CD14-positive monocyte (primary cell): ENCODE data around the gene GABRD. TPM values are rescaled to one million over a fixed set of nuclear protein-coding genes. Genes with fewer than 3 reads are reported as not detected.

Source experiments
- DNase-seq, 3 donors: peaks; one replicate each; pipeline ENCODE4 v3.0.0-alpha.2; 2011 to 2022
- H2AFZ ChIP-seq: 2 replicates; pipeline ENCODE4 v1.6.0; 2012; ENCODE audit warnings: mild to moderate bottlenecking, low read depth, low read length, inconsistent platforms; ENCODE audit not compliant: insufficient read depth, poor library complexity, severe bottlenecking
- H3K27ac ChIP-seq, 2 donors: 1 replicate in 1 of 2; 2 replicates in 1 of 2; pipeline ENCODE4 v1.5.1; 2012 to 2013; ENCODE audit warnings: low read length in 2 of 2, control low read depth in 1 of 2, inconsistent platforms in 1 of 2, low read depth in 1 of 2, mild to moderate bottlenecking in 1 of 2
- H3K27me3 ChIP-seq, 2 donors: one replicate each; pipeline versions ENCODE4 v1.6.0 to v1.6.1; 2011 to 2013; ENCODE audit warnings: low read length in 2 of 2; ENCODE audit not compliant: control insufficient read depth in 2 of 2, insufficient read depth in 2 of 2
- H3K36me3 ChIP-seq, 2 donors: replicated peaks in 1 of 2; 1 replicate in 1 of 2; 2 replicates in 1 of 2; pipeline versions ENCODE4 v1.5.1 to v1.6.1; 2012 to 2013; ENCODE audit warnings: low read length in 2 of 2, control low read depth in 1 of 2, inconsistent platforms in 1 of 2, mild to moderate bottlenecking in 1 of 2; ENCODE audit not compliant: insufficient read depth in 2 of 2, control insufficient read depth in 1 of 2
- H3K4me1 ChIP-seq, 2 donors: 1 replicate in 1 of 2; 2 replicates in 1 of 2; pipeline versions ENCODE4 v1.5.1 to v1.6.1; 2012 to 2013; ENCODE audit warnings: low read length in 2 of 2, control low read depth in 1 of 2, inconsistent platforms in 1 of 2, mild to moderate bottlenecking in 1 of 2, moderate library complexity in 1 of 2; ENCODE audit not compliant: insufficient read depth in 2 of 2, control insufficient read depth in 1 of 2
- H3K4me2 ChIP-seq: replicated peaks from 2 replicates; pipeline ENCODE3; 2012; ENCODE audit warnings: low read length, moderate library complexity, mild to moderate bottlenecking; ENCODE audit not compliant: poor library complexity, severe bottlenecking; ENCODE audit errors: extremely low read depth
- H3K4me3 ChIP-seq, 3 experiments: fragments of 200-600 bp in 1 of 3; sonication (generic) in 1 of 3; replicated peaks in 1 of 3; 1 replicate in 2 of 3; 2 replicates in 1 of 3; pipeline ENCODE4 v1.5.1; 2011 to 2013; ENCODE audit warnings: low read length in 3 of 3, mild to moderate bottlenecking in 3 of 3, control low read depth in 2 of 3, low read depth in 2 of 3, inconsistent platforms in 1 of 3, moderate library complexity in 1 of 3
- H3K79me2 ChIP-seq: 2 replicates; pipeline ENCODE4 v1.6.0; 2012; ENCODE audit warnings: mild to moderate bottlenecking, control low read depth, inconsistent platforms, low read length, moderate library complexity; ENCODE audit not compliant: insufficient read depth
- H3K9ac ChIP-seq: 2 replicates; pipeline ENCODE4 v1.6.0; 2017; ENCODE audit warnings: low read length, mild to moderate bottlenecking; ENCODE audit not compliant: insufficient read depth, poor library complexity, severe bottlenecking
- H3K9me3 ChIP-seq, 2 donors: replicated peaks in 1 of 2; 1 replicate in 1 of 2; 2 replicates in 1 of 2; pipeline versions ENCODE4 v1.5.1 to v1.6.1; 2012 to 2013; ENCODE audit warnings: low read length in 2 of 2, control low read depth in 1 of 2; ENCODE audit not compliant: control insufficient read depth in 1 of 2, insufficient read depth in 1 of 2
- H4K20me1 ChIP-seq: 2 replicates; pipeline ENCODE4 v1.6.0; 2012; ENCODE audit warnings: mild to moderate bottlenecking, low read length, control low read depth, moderate library complexity; ENCODE audit not compliant: insufficient read depth
- H3K27ac Mint-ChIP-seq, 7 donors: one replicate each; pipeline ENCODE4 v1.8.0; 2020; ENCODE audit warnings: mild to moderate bottlenecking in 7 of 7, mixed read lengths in 7 of 7, moderate library complexity in 6 of 7, inconsistent platforms in 2 of 7
- H3K27me3 Mint-ChIP-seq, 3 donors: one replicate each; pipeline ENCODE4 v1.8.0; 2021 to 2022; ENCODE audit warnings: low read depth in 3 of 3, mild to moderate bottlenecking in 3 of 3, mixed read lengths in 3 of 3, moderate library complexity in 3 of 3, inconsistent platforms in 1 of 3
- H3K36me3 Mint-ChIP-seq, 2 donors: one replicate each; pipeline ENCODE4 v1.8.0; 2020; ENCODE audit warnings: mixed read lengths in 2 of 2, inconsistent platforms in 1 of 2, mild to moderate bottlenecking in 1 of 2
- H3K4me1 Mint-ChIP-seq: one replicate; pipeline ENCODE4 v1.8.0; 2020; ENCODE audit warnings: mild to moderate bottlenecking, mixed read lengths
- H3K4me3 Mint-ChIP-seq, 2 donors: one replicate each; pipeline ENCODE4 v1.8.0; 2020; ENCODE audit warnings: mild to moderate bottlenecking in 2 of 2, mixed read lengths in 2 of 2, moderate library complexity in 1 of 2
- H3K9me3 Mint-ChIP-seq, 7 donors: one replicate each; pipeline ENCODE4 v1.8.0; 2020 to 2022; ENCODE audit warnings: mixed read lengths in 7 of 7, mild to moderate bottlenecking in 6 of 7, moderate library complexity in 6 of 7, inconsistent platforms in 2 of 7
- whole genome bisulfite sequencing: methylation state at CpG from one replicate; pipeline ENCODE4 v1.1.5; 2013; ENCODE audit warnings: missing lambda C conversion rate; ENCODE audit not compliant: insufficient coverage; 5-methylcytosine and 5-hydroxymethylcytosine counted together
- intact Hi-C, 2 donors: fragments of 100-400 bp; cut with micrococcal nuclease; formaldehyde crosslinking; loops; one replicate each; pipeline versions ENCODE4 v1.15.0 to v1.15.1; 2023
- polyA plus RNA-seq, 3 donors: library from polyadenylated mRNA; depleted of rRNA in 1 of 3; unstranded in 2 of 3; stranded (reverse) in 1 of 3; fragments of 300-500 nt in 2 of 3; fragments of >200 nt in 1 of 3; fragmentation: Illumina TruSeq in 2 of 3; gene quantifications; 1 replicate in 2 of 3; 2 replicates in 1 of 3; pipeline ENCODE4 v1.2.3, GENCODE V29; 2012 to 2021
- TF ChIP-seq, protein P1 (sequence below): fragments of 200-600 bp; IDR thresholded peaks from one replicate; pipeline ENCODE4 v1.8.0; 2022; ENCODE audit warnings: antibody characterized with exemption, mild to moderate bottlenecking

The GABRD gene
- polyA plus RNA-seq, 3 donors = not detected

- Mint-ChIP-seq H3K27ac (no peak overlapping the region), H3K9me3 (peaks cover 9 to 18% (median 16%) of the 10 kb centered on the region in 7 donors), H3K36me3 (no peaks in the 10 kb centered on the region), H3K4me3 (no peak overlapping the region), H3K4me1 (no peaks in the 10 kb centered on the region), H3K27me3 (peaks cover under 1 to 6% (median 2%) of the 10 kb centered on the region in 3 donors)
- no peaks in the 10 kb centered on the region for H4K20me1 ChIP-seq
- no peak overlapping the region for H3K27ac ChIP-seq
- peaks cover 9 to 14% of the 10 kb centered on the region in 2 donors for H3K9me3 ChIP-seq
- TF ChIP-seq, protein P1, sequence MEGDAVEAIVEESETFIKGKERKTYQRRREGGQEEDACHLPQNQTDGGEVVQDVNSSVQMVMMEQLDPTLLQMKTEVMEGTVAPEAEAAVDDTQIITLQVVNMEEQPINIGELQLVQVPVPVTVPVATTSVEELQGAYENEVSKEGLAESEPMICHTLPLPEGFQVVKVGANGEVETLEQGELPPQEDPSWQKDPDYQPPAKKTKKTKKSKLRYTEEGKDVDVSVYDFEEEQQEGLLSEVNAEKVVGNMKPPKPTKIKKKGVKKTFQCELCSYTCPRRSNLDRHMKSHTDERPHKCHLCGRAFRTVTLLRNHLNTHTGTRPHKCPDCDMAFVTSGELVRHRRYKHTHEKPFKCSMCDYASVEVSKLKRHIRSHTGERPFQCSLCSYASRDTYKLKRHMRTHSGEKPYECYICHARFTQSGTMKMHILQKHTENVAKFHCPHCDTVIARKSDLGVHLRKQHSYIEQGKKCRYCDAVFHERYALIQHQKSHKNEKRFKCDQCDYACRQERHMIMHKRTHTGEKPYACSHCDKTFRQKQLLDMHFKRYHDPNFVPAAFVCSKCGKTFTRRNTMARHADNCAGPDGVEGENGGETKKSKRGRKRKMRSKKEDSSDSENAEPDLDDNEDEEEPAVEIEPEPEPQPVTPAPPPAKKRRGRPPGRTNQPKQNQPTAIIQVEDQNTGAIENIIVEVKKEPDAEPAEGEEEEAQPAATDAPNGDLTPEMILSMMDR = no peak
- H3K27me3 ChIP-seq = no peaks in the 10 kb centered on the region
- 95% methylated on average over 51 of the region's 59 CpGs for WGBS
- H2AFZ ChIP-seq = no peak overlapping the region
- no peaks in the 10 kb centered on the region for H3K79me2 ChIP-seq
- H3K4me3 ChIP-seq = no peak overlapping the region
- H3K36me3 ChIP-seq = no peaks in the 10 kb centered on the region
- intact Hi-C loops = no loop called here
- DNase-seq = no peak
- no peak overlapping the region for H3K4me2 ChIP-seq
- H3K4me1 ChIP-seq = no peaks in the 10 kb centered on the region
- H3K9ac ChIP-seq = no peak overlapping the region
Observed at GRCh38 chr1:2073382-2074230, 54.5 kb downstream of the GABRD start.

DNA sequence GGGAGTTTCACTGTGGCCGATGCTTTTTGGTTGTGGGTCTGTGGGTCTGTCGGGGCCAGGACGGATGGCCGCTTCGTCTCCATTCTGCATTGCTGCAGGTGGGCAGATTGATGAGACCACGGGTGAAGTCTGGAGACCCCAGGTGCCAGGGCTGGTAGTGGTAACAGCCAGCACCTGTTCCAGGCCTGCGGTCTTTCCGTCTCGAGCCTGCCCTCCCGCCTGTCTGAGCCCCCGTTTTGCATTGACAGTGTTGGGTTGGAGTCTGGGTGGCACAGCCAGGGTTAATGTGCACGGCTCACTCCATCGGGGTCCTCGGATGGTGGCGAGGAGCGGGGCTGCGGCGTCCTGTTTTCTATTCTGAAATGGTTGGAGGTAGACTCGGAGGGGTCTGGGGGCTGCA lies 55.3 kb downstream of the GABRD start:
- Histone ChIP-seq H4K20me1 (no peaks in the 10 kb centered on the region), H3K79me2 (no peaks in the 10 kb centered on the region), H3K4me3 (no peak overlapping the region), H3K4me2 (no peak overlapping the region), H2AFZ (no peak overlapping the region), H3K9me3 (peaks cover 16 to 22% of the 10 kb centered on the region in 2 donors), H3K9ac (no peak overlapping the region), H3K36me3 (no peaks in the 10 kb centered on the region), H3K27me3 (no peaks in the 10 kb centered on the region), H3K27ac (no peak overlapping the region), H3K4me1 (no peaks in the 10 kb centered on the region)
- Mint-ChIP-seq H3K4me3 (no peak overlapping the region), H3K9me3 (peaks cover 11 to 26% (median 22%) of the 10 kb centered on the region in 7 donors), H3K4me1 (no peaks in the 10 kb centered on the region), H3K27ac (no peak overlapping the region), H3K36me3 (no peaks in the 10 kb centered on the region), H3K27me3 (peaks cover 1 to 7% (median 3%) of the 10 kb centered on the region in 3 donors)
- TF ChIP-seq, protein P1 = no peak
- WGBS = 91% methylated on average over 13 of the region's 19 CpGs
- DNase-seq = no peak
- intact Hi-C loops = no loop called here
